ENCODE data around the gene APOBEC2. TPM values are rescaled to one million over a fixed set of nuclear protein-coding genes. Genes with fewer than 3 reads are reported as not detected.

Gene APOBEC2
- total RNA-seq, 2 experiments from 2014 or later: not detected

DNA sequence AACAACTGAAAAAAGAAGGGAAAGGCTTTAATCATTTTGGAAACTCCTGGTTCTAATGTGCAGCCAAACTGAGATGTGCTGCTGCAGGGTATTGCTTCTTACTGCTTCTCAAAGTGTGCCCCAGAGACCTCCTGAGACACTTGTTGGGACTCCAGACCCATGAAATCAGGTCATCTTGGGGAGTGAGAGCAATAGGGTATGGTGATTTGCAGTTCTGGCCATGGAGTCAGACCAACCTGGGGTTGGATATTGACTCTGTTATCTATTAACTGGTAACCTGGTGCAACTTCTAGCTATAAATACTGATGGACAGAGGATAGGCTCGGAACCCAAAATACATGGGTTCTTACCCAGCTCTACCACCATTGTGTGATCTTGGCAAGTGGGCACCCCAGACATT is 6.9 kb upstream of the APOBEC2 start:
- H3K9me3 Mint-ChIP-seq: no peaks in the 10 kb centered on the region
- H3K4me1 Mint-ChIP-seq: no peaks in the 10 kb centered on the region
- H3K4me3 Mint-ChIP-seq: no peak overlapping the region
- no peak overlapping the region for H3K27ac Mint-ChIP-seq
- peaks cover 4% of the 10 kb centered on the region for H3K36me3 Mint-ChIP-seq
- no peaks in the 10 kb centered on the region for H3K27me3 Mint-ChIP-seq
- no peak for DNase-seq

DNA sequence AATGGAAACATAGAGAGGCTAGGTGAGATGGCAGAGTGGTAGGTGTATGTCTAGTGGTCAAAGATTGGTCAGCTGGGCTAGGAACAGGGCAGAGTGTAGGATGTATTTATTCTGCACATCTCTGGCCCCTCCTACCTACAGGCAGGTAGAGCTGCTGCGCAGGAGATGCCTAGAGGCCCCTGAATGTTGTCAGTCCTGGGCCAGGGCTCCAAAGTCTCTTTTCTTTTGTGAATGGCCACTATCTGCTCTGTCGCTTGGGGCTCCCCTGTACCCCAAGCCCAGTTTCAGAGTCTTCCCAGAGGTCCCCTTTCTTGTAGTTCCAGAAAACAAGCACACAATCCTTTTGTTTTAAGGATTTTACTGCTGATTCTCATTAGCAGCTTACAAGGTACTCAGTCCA is 5.7 kb upstream of the APOBEC2 start:
- peaks cover 12% of the 10 kb centered on the region for H3K36me3 Mint-ChIP-seq
- H3K27me3 Mint-ChIP-seq: no peaks in the 10 kb centered on the region
- no peak overlapping the region for H3K27ac Mint-ChIP-seq
- H3K9me3 Mint-ChIP-seq: no peaks in the 10 kb centered on the region
- DNase-seq: no peak
- H3K4me1 Mint-ChIP-seq: peaks cover 6% of the 10 kb centered on the region
- no peak overlapping the region for H3K4me3 Mint-ChIP-seq

DNA sequence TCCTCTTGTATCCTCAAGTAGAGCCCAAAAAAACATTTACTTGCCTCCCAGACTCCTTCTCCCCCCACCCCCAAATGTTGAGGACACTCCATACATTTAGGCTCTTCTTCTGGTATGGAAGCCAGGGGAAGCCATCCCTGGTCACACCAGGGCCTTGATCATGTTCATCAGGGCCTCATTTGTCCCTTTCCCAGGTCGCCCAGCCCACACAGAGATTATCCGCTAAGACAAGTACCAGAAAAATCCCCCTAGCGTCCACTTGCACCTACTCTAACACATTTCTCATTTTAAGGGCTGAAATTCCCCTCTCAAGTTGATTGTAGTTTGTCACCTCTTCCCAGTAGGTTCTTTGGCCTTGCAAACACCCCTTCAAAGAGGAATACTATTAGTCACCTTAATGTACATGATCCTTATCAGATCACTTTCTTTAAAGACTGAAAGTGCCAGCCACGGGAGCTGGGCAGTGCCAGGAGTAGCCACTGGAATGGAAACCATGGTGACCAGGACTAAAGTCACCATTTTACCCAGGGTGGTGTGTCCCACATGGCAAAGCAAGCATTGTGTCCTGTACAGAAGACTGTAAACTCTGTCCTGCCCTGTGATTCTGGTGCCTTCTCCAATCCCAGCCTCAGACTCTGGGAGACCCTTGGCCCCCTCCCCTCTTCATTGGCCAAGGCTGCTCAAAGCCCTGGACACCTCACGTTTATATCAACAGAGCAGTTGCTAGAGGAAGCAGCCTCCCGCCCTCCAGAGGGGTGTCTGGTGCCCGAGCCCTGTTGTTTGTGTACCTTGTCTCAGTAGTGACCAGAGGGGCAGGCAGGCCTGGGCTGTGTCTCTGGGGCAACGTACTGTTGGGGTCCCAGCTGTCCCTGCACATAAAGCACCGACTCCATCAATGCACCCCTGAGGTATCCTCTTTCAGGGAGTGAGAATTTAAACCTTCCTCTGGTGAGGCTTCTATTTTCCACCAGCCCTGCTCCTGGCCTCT is 5.0 kb upstream of the APOBEC2 start:
- Mint-ChIP-seq H3K36me3 (peaks cover 12% of the 10 kb centered on the region), H3K4me1 (peaks cover 12% of the 10 kb centered on the region), H3K4me3 (no peak overlapping the region), H3K27me3 (no peaks in the 10 kb centered on the region), H3K27ac (no peak overlapping the region), H3K9me3 (no peaks in the 10 kb centered on the region)
- no peak for DNase-seq

- H3K27ac Mint-ChIP-seq: no peak overlapping the region
- no peaks in the 10 kb centered on the region for H3K27me3 Mint-ChIP-seq
- H3K36me3 Mint-ChIP-seq: peaks cover 12% of the 10 kb centered on the region
- no peak overlapping the region for H3K4me3 Mint-ChIP-seq
- H3K9me3 Mint-ChIP-seq: no peaks in the 10 kb centered on the region
- peaks cover 12% of the 10 kb centered on the region for H3K4me1 Mint-ChIP-seq
- DNase-seq: no peak
These were observed 3.5 kb upstream of the APOBEC2 start for GRCh38 chr6:41049521-41049920.

GRCh38 chr6:41049955-41050354 is 3.0 kb upstream of the APOBEC2 start:
- Mint-ChIP-seq H3K4me3 (no peak overlapping the region), H3K27me3 (no peaks in the 10 kb centered on the region), H3K9me3 (no peaks in the 10 kb centered on the region), H3K4me1 (peaks cover 12% of the 10 kb centered on the region), H3K27ac (no peak overlapping the region), H3K36me3 (peaks cover 14% of the 10 kb centered on the region)
- DNase-seq: no peak

DNA sequence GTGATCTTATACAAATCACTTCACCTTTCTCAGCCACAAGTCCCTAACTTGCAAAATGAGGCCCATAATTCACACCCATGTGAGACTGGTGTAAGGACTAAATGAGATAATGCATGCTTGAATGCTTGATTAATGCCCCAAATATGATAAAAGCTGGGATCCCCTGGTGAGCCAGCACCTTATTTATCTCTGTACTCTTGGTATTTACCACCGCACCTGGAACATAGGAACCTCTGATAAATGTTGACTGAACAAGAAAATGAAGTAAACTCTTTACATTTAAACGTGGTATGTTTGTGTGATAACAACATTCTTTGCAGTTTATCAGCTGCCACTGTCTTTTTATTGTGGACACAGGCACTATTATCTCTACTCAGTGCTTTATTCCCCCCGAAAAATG is 2.5 kb upstream of the APOBEC2 start:
- Mint-ChIP-seq H3K36me3 (peaks cover 15% of the 10 kb centered on the region), H3K9me3 (no peaks in the 10 kb centered on the region), H3K4me1 (peaks cover 12% of the 10 kb centered on the region), H3K27me3 (no peaks in the 10 kb centered on the region), H3K4me3 (no peak overlapping the region), H3K27ac (no peak overlapping the region)
- no peak for DNase-seq

DNA sequence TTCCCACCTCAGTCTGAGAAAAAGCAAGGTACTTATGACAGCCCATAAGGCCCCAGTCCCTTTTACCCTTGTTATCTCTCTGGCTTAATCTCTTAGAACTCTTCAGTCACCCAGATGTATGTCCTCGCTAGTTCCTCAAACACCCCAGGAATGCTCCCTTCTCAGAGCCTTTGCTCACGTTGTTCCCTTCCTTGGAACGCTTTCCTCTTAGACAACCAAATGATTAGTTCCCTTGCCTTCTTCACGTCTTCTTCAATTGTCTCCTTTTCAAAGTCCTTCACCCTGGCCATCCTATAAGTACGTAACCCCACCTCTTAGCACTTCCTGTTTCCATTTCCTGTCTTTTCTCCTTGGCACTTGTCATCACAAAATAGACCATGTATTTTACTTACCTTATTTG is 1.1 kb upstream of the APOBEC2 start:
- Mint-ChIP-seq H3K36me3 (peaks cover 15% of the 10 kb centered on the region), H3K27ac (peak overlapping the region; percentile 68), H3K9me3 (no peaks in the 10 kb centered on the region), H3K4me1 (peaks cover 12% of the 10 kb centered on the region), H3K4me3 (no peak overlapping the region), H3K27me3 (no peaks in the 10 kb centered on the region)
- DNase-seq: no peak

DNA sequence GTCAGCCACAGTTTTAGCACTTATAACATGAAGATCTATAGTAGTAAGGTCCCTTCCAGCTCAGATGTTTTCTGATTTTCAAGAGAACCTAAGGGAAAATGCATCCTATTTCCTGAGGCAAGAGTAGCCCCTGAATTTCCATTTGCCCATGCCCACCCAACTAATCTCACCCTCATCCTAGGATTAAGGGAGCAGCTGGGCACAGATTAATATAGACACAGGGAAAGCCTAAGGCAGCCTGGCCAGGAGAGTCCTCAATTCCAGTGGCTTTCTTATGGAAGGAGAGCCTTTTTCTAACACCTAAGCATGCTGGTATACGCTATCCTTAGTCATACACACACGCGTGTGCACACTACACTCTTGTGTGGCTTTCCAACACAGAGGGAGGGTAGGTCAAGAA is 1.5 kb downstream of the APOBEC2 start:
- H3K4me3 Mint-ChIP-seq: no peak overlapping the region
- DNase-seq: no peak
- H3K27me3 Mint-ChIP-seq: no peaks in the 10 kb centered on the region
- H3K4me1 Mint-ChIP-seq: peaks cover 15% of the 10 kb centered on the region
- H3K9me3 Mint-ChIP-seq: no peaks in the 10 kb centered on the region
- H3K36me3 Mint-ChIP-seq: peaks cover 17% of the 10 kb centered on the region
- H3K27ac Mint-ChIP-seq: no peak overlapping the region

GRCh38 chr6:41055149-41055548 is 2.1 kb downstream of the APOBEC2 start:
- no peak for DNase-seq
- Mint-ChIP-seq H3K4me1 (peaks cover 15% of the 10 kb centered on the region), H3K4me3 (no peak overlapping the region), H3K36me3 (peaks cover 17% of the 10 kb centered on the region), H3K9me3 (no peaks in the 10 kb centered on the region), H3K27me3 (no peaks in the 10 kb centered on the region), H3K27ac (no peak overlapping the region)

GRCh38 chr6:41056768-41057490 is 3.9 kb downstream of the APOBEC2 start:
- Mint-ChIP-seq H3K4me1 (peaks cover 12% of the 10 kb centered on the region), H3K36me3 (peaks cover 7% of the 10 kb centered on the region), H3K9me3 (no peaks in the 10 kb centered on the region), H3K27me3 (no peaks in the 10 kb centered on the region), H3K4me3 (no peak overlapping the region), H3K27ac (no peak overlapping the region)
- DNase-seq: no peak

- Mint-ChIP-seq H3K4me1 (peaks cover 4% of the 10 kb centered on the region), H3K27ac (no peak overlapping the region), H3K36me3 (peaks cover 7% of the 10 kb centered on the region), H3K4me3 (no peak overlapping the region), H3K27me3 (no peaks in the 10 kb centered on the region), H3K9me3 (no peaks in the 10 kb centered on the region)
- no peak for DNase-seq
These were observed 5.8 kb downstream of the APOBEC2 start for GRCh38 chr6:41058783-41059181.

DNA sequence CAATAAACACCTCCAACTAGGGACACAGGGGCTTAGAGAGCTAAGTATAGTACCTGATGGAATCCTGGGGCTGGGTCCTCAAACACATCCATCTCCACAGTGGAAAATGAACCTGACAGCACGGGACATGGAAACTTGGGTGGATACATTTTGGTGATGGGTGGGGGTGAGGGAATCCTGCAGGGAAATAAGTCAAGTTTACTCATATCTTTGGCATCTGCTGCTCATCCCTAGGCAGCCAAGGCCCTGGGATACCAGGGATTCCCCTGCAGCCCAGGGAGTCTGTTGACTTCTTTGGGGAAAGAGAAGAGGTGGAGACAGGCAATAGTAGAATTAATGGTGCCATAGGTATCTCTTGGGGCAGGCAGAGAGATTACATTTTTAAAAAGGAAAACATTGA is 6.6 kb downstream of the APOBEC2 start:
- H3K9me3 Mint-ChIP-seq: no peaks in the 10 kb centered on the region
- peaks cover 9% of the 10 kb centered on the region for H3K4me1 Mint-ChIP-seq
- DNase-seq: no peak
- H3K27me3 Mint-ChIP-seq: no peaks in the 10 kb centered on the region
- H3K36me3 Mint-ChIP-seq: peaks cover 11% of the 10 kb centered on the region
- H3K27ac Mint-ChIP-seq: no peak overlapping the region
- no peak overlapping the region for H3K4me3 Mint-ChIP-seq

- no peak overlapping the region for H3K27ac Mint-ChIP-seq
- H3K4me1 Mint-ChIP-seq: peaks cover 13% of the 10 kb centered on the region
- H3K36me3 Mint-ChIP-seq: peaks cover 15% of the 10 kb centered on the region
- no peaks in the 10 kb centered on the region for H3K9me3 Mint-ChIP-seq
- H3K27me3 Mint-ChIP-seq: no peaks in the 10 kb centered on the region
- DNase-seq: no peak
- H3K4me3 Mint-ChIP-seq: no peak overlapping the region
These were observed 8.3 kb downstream of the APOBEC2 start for GRCh38 chr6:41061196-41061726.

- DNase-seq: no peak
- H3K36me3 Mint-ChIP-seq: peaks cover 22% of the 10 kb centered on the region
- no peak overlapping the region for H3K27ac Mint-ChIP-seq
- H3K27me3 Mint-ChIP-seq: no peaks in the 10 kb centered on the region
- H3K4me1 Mint-ChIP-seq: peaks cover 18% of the 10 kb centered on the region
- H3K4me3 Mint-ChIP-seq: no peak overlapping the region
- no peaks in the 10 kb centered on the region for H3K9me3 Mint-ChIP-seq
These were observed 9.1 kb downstream of the APOBEC2 start for GRCh38 chr6:41062056-41062455.

DNA sequence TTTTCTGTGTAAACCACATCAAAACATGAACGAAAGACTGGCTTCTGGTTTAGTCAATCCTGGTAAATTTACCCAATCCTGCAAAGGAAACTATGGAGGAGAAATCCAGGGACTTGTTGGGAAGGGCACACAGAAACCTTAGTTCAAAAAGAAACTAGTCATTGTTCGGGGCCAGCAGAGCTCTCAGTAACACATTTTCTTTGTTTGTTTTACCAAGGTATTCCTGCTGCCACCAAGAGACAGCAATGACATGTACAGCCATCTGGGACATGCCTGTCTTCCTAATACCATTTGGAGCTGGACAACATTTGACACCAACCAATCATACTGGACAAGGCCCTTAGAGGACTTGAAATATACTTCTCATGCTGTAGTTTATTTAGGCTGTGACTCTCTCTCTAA is 10.9 kb downstream of the APOBEC2 start:
- Mint-ChIP-seq H3K36me3 (peaks cover 27% of the 10 kb centered on the region), H3K4me1 (peaks cover 17% of the 10 kb centered on the region), H3K9me3 (no peaks in the 10 kb centered on the region), H3K27me3 (no peaks in the 10 kb centered on the region), H3K4me3 (no peak overlapping the region), H3K27ac (no peak overlapping the region)
- DNase-seq: no peak
